Measurements from ENCODE around the gene SAPCD2. TPM values are rescaled to one million over a fixed set of nuclear protein-coding genes. Genes with fewer than 3 reads are reported as not detected.

SAPCD2 gene
- total and polyA plus RNA-seq, 11 donors, result 0.09 to 2.0 (median 0.20) TPM

DNA sequence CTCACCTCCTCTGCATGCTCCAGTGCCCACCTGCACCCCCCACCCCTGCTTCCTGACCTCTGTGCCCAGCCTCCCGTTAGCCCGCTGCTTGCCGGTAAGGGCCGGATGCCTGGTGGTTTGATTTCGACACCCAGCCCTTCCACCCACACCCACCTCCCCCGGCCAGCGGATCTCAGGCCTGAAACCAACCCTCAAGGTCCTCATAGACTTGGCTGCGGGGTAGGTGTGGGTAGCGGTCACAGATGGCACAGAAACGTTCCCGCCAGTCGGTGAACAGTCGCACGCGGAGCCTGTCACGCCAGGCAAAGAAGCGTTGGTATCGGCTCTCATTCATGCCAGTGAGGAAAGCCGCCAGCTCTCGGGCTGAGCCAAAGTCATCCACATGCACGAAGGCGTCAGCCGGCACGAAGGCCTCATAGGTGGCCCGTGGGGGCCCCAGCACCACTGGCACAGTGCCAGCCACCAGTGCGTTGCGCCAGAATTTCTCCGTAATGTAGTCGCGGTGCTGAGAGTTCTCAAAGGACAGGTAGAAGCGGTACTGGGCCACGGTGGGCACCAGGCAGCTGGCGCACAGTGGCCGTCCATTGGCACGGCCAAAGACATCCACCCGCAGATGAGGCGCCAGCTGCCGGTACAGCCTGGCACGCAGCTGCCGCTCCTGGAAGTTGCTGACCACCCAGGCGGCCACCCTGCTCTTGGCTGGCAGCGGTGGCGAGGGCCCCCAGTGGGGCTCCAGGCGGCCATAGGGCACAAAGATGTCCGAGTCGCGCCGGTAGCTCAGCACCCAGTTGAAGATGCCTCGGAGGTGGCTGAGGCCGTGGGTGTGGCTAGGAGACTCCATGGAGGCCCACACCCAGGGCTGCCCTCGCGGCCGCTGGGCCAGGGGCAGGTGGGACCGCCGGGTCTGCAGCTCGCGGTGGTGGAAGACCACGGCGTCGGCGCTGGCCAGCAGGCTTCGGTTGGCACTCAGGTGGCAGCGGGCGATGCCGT, 39.5 kb downstream of the SAPCD2 start:
- peak overlapping the region in 1 of 12 donors; percentile 87 for H3K27ac ChIP-seq
- DNase-seq (peak in 2 of 5 donors; percentile 56 to 83), ATAC-seq (no peak)
- no peaks in the 10 kb centered on the region for H3K36me3 ChIP-seq
- peaks cover 8 to 82% (median 35%) of the 10 kb centered on the region in 12 donors for H3K4me1 ChIP-seq
- H3K9me3 ChIP-seq, result no peaks in the 10 kb centered on the region
- 84 to 91% (median 90%) methylated on average over 48 to 65 of the region's 65 CpGs for WGBS, 4 donors
- H3K27me3 ChIP-seq, result no peaks in the 10 kb centered on the region
- H3K4me3 ChIP-seq, result peak overlapping the region in 2 of 12 donors; percentile 3 to 65
- TF ChIP-seq, protein P1, sequence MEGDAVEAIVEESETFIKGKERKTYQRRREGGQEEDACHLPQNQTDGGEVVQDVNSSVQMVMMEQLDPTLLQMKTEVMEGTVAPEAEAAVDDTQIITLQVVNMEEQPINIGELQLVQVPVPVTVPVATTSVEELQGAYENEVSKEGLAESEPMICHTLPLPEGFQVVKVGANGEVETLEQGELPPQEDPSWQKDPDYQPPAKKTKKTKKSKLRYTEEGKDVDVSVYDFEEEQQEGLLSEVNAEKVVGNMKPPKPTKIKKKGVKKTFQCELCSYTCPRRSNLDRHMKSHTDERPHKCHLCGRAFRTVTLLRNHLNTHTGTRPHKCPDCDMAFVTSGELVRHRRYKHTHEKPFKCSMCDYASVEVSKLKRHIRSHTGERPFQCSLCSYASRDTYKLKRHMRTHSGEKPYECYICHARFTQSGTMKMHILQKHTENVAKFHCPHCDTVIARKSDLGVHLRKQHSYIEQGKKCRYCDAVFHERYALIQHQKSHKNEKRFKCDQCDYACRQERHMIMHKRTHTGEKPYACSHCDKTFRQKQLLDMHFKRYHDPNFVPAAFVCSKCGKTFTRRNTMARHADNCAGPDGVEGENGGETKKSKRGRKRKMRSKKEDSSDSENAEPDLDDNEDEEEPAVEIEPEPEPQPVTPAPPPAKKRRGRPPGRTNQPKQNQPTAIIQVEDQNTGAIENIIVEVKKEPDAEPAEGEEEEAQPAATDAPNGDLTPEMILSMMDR (IDR thresholded peaks at IDR 0.05), result no peak
- TF ChIP-seq POLR2A (IDR thresholded peaks at IDR 0.05), result no peak
- intact Hi-C loops (cut with DNase I), result loop anchor here in 3 of 10 donors (5.0 to 10.0 kb wide), 2 partner anchors 84 to 186 kb away; partner anchors contain the start of genes AJM1 (in 2 of the 3), PHPT1 (in 2 of the 3) and C8G (in 1 of the 3)

DNA sequence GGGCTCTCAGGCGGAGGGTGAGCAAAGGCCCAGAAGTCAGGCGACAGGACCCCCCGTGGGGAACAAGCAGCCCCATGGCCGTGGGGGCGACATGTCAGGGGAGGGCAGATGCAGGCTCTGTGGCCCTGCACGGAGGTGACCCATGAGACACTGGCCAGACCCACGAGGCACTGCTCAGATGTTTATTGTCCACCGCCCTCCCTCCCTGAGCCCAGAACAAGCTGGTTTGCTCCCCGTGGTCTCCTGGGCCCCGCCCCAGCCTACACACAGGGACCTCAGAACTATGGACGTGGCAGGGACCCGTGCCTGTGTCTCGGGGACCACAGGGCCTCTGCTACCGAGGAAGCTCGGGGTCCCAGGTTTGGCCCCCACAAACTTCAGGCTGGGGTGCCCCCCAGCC, 40.4 kb downstream of the SAPCD2 start:
- Histone ChIP-seq H3K9me3 (no peaks in the 10 kb centered on the region), H3K27ac (peak overlapping the region in 1 of 12 donors; percentile 87), H3K36me3 (no peaks in the 10 kb centered on the region), H3K4me1 (peaks cover 8 to 75% (median 30%) of the 10 kb centered on the region in 12 donors), H3K27me3 (no peaks in the 10 kb centered on the region), H3K4me3 (peak overlapping the region in 1 of 12 donors; percentile 65)
- 76 to 84% (median 83%) methylated on average over 15 of the region's 15 CpGs for WGBS, 4 donors
- intact Hi-C loops (cut with DNase I), result loop anchor here in 3 of 10 donors (5.0 to 10.0 kb wide), 2 partner anchors 83 to 185 kb away; partner anchors contain the start of genes AJM1 (in 2 of the 3), PHPT1 (in 2 of the 3) and C8G (in 1 of the 3)
- no peak for TF ChIP-seq POLR2A (IDR thresholded peaks at IDR 0.05)
- TF ChIP-seq, protein P1 (IDR thresholded peaks at IDR 0.05), result no peak
- DNase-seq (no peak), ATAC-seq (no peak)

DNA sequence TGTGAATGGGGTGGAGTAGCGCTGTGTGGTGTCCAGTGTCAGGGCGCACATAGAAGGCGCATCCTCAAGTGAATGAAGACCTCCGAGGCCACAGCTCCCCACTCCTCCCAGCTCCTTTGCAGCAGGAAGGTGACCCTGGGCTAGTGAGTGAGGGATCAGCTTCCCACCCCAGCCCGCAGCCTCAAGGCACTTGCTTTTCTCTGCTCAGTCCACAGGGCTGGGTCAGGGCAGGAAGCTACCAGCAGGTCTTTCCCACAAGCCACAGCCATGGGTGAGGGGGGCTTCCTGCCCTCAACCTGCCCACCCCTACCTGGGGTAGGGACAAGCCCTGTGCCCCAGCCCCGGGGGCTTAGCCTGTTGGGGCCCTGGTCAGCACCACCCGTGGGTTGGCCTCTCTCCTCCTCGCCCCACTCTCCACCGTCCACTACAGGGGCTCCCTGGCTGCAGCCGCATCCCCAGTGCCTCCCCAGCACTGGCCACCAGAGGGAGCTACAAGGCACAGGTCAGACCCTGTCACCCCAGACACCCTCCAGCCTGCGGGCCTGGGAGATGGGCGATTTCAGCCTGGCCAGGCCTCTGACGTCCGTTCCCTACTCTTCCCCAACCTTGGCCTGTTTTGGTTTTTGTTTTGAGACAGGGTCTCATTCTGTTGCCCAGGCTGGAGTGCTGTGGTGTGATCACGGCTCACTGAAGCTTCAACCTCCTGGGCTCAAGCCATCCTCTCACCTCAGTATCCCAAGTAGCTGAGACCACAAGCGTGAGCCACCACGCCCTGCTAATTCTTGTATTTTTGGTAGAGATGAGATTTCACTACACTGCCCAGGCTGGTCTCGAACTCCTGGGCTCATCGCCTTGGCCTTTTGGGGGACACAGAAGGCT, 41.1 kb downstream of the SAPCD2 start:
- H3K4me1 ChIP-seq, result peaks cover 5 to 68% (median 25%) of the 10 kb centered on the region in 12 donors
- H3K36me3 ChIP-seq, result no peaks in the 10 kb centered on the region
- no peak for TF ChIP-seq POLR2A (IDR thresholded peaks at IDR 0.05)
- TF ChIP-seq, protein P1 (IDR thresholded peaks at IDR 0.05), result peak; percentile 74 to 96 (median 90)
- peak overlapping the region in 11 of 12 donors; percentile 45 to 79 (median 67) for H3K4me3 ChIP-seq
- intact Hi-C loops (cut with DNase I), result loop anchor here in 5 of 10 donors (2.0 to 10.0 kb wide), 4 partner anchors 37 to 144 kb away; partner anchors contain the start of genes C8G (in 1 of the 5), PAXX (in 1 of the 5) and TRAF2 (in 1 of the 5)
- ATAC-seq, result peak; percentile 28 to 76 (median 70)
- peak overlapping the region in 1 of 12 donors; percentile 87 for H3K27ac ChIP-seq
- 23 to 44% (median 33%) methylated on average over 13 to 19 of the region's 19 CpGs for WGBS, 4 donors
- H3K27me3 ChIP-seq, result no peaks in the 10 kb centered on the region
- H3K9me3 ChIP-seq, result no peaks in the 10 kb centered on the region
- peak; percentile 73 to 91 (median 82) for DNase-seq
